ENCODE measurements around the gene TACC2.

TACC2 gene

DNA sequence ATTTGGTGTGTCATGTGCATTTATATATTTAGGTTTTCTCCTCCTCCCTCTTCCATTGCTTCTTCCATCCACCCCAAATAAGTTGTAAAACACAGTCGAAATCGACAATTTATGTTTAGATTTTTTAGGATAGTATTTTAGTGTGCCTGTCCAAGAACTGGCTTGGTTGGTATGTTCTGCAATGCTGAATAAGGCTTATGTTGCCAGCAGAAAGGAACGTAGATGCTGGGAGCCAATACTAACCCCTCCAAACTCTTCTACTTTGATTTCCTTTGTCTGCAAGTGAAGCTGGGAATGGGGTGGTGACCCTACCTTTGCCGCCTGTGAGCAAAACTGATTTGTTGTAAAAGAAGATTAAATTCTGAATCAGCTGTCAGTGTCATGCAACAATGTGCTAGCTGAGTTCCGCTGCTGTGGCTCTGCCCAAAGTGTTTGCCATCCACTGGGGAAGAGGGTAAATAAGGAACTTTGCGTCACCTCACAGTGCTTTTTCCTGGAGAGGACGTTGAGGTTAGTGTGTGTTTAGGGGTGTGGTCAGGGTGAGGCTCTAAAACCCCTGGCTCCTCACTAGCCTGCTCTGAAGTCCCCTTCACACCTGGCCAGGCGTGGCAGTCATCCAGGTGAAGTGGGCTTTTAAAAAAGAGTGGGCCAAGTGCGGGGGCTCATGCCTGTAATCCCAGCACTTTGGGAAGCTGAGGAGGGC lies 44.4 kb downstream of the TACC2 start:
- DNase-seq: no peak

DNA sequence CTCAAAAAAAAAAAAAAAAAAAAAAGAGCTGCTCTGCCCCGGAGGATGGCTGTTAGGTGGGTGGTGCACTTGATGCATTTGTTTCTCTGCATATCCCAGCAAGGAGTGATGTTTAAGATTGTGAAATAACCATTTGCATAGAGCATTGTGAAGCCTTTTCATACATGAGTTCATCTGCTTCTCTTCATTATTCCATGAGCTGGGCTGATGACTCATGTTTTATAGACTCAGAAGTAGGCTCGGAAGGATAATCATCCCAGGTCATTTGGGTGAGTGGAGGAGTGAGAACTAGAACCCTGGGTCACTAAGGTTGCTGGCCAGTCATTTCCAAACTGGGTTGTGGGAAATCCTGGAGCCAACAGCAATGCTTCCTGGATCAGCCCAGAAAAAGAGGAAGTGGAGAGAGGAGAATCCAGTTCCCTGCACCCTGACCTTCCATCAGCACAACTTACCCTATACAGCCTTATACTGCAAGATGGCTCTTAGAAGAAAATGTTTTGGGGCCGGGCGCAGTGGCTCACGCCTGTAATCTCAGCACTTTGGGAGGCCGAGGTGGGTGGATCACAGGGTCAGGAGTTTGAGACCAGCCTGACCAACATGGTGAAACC lies 45.3 kb downstream of the TACC2 start:
- DNase-seq: no peak

GRCh38 chr10:122040786-122041185 lies 51.8 kb downstream of the TACC2 start:
- no peak for DNase-seq

DNA sequence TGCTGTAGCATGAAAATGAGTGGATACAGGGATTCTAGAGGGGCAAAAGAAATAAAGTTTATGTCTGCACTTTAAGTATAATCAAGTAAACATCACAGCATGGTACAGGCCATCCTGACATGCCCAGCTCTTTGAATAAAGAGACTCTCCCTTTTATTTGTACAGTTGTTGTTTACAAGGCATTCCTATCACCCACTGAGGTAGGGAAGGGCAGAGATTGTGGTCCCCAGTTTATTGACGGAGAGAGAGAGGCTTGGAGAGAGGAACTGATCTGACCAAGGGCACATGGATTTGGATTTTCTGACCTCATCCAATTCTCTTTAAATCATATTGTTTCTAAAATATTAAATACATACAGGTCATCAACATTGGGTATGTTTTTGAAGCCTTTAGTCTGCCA lies 53.9 kb downstream of the TACC2 start:
- no peak for DNase-seq

- no peak for DNase-seq
These were observed 55.2 kb downstream of the TACC2 start for GRCh38 chr10:122044045-122044661.

DNA sequence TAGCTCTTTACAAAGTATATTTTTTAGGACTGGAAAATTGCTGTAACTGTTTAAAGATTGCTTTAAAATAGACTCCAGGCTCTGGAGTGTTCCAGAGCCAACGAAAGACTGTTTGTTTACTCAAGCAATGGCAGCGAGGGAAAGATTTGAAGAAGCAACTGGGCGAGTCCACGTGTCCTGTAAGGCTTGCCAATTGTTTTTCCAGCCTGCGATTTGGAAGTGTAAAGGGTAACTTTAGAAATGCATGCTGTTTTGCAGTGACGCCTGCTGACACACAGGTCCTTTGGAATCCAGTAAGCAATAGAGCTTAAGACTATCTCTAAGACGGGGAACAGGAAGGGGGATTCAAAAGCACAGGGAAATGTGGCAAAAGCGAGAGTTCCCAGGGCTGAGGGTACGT lies 55.8 kb downstream of the TACC2 start:
- no peak for DNase-seq

DNA sequence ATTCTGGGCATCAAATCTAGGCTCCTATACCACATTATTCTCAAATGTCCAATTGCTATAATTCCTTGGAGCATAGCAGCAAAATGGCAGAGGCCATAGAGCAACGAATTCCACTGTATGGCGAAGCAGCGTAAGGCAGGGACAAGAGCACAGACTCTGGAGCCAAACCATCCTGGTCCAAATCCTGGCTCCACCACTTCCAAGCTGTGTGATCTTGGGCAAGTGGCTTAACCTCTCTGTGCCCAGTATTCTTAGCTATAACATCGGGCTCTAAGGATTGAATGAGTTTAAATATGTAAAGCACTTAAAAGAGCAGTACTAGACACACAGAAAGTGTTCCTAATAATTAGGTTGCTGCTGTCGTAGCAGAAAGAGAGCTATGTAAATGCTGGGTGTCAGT lies 56.2 kb downstream of the TACC2 start:
- no peak for DNase-seq

- no peak for DNase-seq
These were observed 58.6 kb downstream of the TACC2 start for GRCh38 chr10:122047560-122047959.

- no peak for DNase-seq
These were observed 60.1 kb downstream of the TACC2 start for GRCh38 chr10:122049076-122049475.

DNA sequence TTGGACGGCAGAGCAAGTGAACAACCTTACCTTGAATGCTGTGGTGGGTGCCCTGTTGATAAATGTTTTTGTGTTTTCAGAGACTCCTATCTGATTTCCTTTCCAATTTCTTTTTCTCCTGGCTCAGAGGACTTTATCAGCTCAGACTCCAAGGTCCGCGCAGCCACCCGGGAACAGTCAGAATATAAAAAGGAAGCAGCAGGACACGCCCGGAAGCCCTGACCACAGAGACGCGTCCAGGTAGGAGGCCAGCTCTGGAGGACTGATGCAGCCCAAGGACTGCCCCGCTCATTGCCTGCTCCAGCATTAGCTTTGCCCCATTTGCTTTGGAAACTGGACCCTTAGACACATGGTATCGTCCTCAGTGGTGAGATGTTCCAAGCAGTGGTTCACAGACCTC lies 61.3 kb downstream of the TACC2 start:
- DNase-seq: no peak

- DNase-seq: no peak
These were observed 61.8 kb downstream of the TACC2 start for GRCh38 chr10:122050811-122051210.

DNA sequence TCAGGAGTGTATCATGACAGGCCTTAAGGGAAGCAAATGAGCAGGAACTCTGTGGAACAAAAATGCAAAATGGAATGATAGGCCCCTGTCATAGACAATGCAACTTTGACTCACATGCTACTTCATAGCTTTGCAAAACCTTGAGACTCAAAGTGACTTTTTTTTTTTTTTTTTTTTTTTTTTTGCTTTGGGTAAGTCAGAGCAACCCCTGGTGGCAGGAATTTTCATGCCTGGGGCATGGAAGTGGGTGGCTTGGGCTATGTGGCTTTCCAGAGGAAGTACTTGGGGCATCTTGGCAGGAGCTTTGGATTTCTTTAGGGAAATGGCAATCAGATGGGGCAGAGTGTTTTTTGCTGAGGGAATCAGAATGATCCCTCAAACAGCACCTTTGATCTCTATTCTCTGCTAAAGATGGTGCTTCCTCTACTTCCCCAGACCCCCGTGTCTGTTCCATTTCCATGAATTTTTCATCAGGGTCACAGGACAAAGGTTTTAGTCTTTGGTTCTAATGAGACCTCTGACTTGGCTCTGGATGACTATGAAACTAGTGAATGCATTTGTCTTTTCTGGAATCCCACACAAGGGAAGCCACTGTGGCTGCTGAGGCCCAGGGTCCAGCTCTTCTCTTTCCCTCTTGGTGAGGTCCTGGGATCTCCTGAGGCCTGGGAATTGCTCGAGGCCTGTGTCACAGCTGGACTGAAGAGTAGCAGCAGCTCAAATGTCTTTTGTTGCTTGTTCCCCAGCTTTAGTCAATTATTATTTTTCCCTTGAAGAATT lies 62.8 kb downstream of the TACC2 start:
- no peak for DNase-seq

DNA sequence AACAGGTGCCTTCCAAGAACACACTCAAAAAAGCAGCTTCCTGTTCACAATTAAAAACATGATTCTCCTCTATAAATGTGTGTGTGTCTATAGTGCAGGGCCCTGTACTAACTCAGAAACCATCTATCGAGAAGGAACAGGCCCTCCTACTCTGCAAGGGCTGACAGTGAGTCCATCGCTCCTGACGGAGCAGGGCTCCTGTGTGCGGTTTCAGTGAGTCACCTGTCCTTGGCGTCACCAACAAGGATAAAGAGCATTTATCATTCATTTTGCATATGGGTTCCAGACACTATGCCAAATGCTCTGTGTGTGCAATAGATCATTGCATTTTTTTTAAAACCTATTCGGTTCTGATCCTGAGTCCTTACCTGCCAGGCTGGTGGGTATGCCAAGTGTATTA lies 63.7 kb downstream of the TACC2 start:
- no peak for DNase-seq

DNA sequence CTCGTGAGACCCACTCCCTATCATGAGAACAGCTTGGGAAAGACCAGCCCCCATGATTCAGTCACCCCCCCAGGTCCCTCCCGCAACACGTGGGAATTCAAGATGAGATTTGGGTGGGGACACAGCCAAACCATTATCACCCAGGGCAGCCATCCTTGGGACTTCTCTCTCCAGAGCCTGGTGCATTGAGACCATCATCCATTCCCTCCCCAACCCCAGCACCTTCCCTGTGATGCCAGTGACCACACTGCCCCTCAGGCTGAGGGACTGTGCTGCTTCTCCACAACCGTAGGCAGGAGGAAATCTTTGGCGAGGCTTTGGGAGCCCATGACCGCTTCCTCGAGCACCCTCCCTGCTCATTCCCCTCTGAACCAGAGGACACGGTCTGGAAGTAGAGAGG lies 64.4 kb downstream of the TACC2 start:
- no peak for DNase-seq

DNA sequence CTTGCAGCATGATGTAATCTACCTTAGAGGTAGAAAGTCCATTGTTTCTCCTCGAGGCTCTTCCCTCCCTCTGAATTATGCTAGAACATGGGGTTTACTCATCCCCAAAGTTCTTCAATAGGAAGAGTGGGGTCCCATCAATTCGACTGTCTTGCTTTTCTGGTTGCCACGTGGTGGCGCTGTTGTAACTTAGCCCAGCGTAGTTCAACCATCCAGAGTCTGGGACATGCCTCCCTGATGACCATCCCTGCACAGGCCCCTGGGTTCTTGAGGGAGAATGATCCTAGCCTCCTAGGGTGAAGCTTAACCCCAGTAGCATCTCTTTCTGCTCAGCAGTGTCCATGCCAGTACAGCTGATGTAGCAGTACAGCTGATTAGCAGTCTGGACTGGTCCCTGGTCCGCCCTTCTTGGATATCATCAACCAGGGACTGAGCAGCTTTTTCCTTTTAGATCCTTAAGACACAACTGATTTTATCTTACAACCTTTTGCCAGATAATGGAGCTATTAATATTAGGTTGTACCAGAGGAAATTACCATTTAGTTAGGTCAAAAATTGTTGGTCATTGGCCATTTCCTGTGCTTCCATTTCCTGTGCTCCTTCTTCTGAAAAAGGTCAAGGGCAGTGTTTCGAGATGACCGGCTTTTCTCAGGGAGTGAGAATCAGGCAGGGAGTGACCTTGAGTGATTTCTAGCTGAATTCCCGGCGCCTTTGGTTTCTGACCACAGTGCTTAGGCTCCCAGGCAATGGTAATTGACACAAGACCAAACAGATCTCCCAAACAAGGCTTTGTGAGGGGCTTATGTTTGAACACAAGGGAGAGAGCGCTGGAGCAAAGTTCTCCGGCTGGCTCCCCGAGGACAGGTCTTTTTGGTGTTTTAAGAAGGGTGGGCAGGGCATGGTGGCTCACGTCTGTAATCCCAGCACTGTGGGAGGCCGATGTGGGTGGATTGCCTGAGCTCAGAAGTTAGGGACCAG lies 65.4 kb downstream of the TACC2 start:
- DNase-seq: no peak

DNA sequence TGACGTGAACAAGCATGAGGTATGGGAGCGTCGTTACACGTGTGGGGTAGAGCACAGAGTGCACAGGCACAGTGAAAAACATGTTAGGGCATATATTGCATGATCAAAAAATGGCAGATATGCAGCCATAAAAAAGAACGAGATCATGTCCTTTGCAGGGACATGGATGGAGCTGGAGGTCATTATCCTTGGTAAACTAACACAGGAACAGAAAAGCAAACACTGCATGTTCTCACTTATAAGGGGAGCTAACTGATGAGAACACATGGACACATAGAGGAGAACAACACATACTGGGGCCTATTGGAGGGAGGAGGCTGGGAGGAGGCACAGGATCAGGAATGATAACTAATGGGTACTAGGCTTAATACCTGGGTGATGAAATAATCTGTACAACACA lies 66.3 kb downstream of the TACC2 start:
- DNase-seq: no peak

DNA sequence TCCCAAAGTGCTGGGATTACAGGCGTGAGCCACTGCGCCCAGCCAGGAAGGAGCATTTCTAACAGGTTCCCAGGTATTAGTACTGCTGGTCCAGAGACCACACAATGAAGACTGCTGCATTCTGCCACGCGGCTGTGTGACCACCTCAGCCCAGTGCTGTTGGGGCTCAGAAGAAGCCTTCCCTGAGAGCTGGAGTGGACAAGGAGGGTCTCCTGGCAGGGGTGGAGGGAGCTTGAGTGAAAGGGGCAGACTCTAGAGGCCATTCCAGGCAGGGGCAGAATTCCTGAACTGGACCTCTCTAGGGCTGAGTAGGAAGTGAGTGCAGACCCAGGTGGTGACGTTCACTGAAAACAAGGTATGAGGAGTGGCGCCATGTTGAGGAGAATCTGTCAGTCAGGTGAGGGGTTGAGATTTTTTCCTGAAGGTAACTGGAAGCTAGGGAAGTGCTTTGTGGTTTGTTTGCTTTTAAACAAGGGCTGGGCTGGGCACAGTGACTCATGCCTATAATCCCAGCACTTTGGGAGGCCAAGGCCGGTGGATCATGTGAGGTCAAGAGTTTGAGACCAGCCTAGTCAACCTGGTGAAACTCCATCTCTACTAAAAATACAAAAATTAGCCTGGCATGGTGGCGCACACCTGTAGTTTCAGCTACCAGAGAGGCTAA lies 67.6 kb downstream of the TACC2 start:
- no peak for DNase-seq

DNA sequence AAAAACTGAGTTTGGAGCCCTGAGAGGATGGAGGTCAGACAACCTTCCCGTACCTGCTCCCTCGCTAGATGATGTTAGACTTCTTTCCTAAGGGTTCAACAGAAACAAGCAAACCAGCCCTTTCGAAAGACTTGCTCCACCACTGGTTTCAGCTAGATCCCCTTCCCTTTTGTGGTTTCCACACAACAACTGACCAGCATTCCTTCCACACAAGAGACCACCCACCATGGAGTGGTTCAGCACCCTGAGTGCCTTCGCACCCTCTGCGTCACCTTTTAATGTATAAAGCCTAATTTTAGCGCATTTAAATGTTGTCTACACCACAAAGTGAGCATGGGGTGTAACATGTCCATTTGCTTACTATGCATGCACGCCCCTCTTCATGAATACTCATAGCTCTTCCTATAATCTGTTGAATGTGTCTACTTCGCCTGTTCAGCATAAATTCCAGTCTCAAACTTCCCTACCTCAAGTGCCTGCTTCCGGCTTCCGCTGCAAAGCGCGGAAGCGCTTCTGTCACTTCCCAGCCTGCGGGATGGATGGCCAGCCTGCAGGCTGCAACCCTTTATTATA lies 69.0 kb downstream of the TACC2 start:
- no peak for DNase-seq

DNA sequence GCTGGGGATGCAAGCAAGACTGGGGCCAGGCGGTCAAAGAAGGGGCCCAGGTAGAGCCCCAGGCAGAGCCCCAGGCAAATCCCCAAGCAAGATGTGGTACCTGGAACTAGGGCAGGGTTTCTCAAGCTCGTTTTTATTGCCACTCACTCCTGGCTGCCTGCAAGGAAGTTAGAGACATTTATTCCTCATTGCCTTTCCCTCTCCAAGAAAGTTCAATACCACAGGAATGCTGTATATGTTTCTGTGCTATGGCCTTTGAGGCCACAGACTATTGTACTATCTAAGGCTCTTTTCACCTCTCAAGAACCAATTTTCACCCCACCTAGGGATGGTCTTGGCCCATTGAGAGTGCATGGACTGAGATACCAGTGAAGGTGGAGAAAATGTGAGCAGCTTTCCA lies 71.3 kb downstream of the TACC2 start:
- no peak for DNase-seq

DNA sequence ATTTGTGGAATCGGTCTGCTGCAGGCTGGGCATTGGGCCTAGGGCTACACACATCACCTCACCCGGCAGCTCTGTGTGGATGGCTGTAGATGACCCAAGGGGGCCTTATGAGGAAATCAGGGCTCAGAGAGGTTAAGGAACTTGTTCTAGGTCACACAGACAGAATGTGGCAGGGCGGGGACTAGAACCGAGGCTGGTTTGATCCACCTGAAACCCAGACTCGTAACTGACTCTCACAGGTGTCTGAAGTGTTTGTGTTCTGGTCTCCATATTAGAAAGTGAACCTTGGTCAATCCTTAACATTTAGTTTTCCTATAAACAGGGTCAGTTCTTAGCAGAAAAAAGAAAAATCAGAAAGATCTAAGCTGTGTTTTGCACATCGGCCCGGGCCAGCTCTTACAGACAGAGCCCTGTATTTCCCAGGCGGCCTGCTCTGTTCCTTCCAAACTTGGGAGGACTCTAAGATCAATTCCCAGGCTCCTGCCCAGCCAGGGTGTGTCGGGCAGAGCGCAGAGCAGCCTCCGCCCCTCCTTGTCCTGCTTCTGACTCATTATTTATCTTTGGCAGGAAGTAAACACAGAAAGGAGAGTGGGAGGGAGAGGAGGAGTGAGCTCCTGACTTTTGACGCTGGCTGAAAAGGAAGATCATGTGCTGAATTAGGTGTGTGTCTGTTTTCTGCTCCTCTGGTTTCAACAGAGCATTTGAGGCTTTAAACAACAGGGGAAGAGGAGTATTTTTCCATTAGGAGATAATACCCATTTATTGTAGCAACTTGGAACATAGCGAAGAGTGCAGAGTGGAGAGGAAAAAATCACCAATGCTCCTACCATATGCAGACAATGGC lies 74.1 kb downstream of the TACC2 start:
- DNase-seq: no peak

Measured in activated naive CD4-positive, alpha-beta T cell (primary cell).